Endodermal cell (in vitro differentiated cells): ENCODE data around the gene TAS2R31. TPM values are rescaled to one million over a fixed set of nuclear protein-coding genes. Genes with fewer than 3 reads are reported as not detected.

Source experiments
- DNase-seq: peaks from one replicate; pipeline ENCODE4 v3.0.0-alpha.2; 2017
- H3K27ac ChIP-seq: 2 replicates; pipeline ENCODE4 v1.5.1; 2013; ENCODE audit warnings: mild to moderate bottlenecking, low read depth, low read length, moderate library complexity
- H3K27me3 ChIP-seq: 2 replicates; pipeline ENCODE4 v1.6.1; 2013; ENCODE audit warnings: mild to moderate bottlenecking, low read length, moderate library complexity; ENCODE audit not compliant: insufficient read depth, control insufficient read depth, poor library complexity, severe bottlenecking
- H3K36me3 ChIP-seq: 2 replicates; pipeline ENCODE4 v1.7.0; 2013; ENCODE audit warnings: mild to moderate bottlenecking, low read length, moderate library complexity; ENCODE audit not compliant: control insufficient read depth, insufficient read depth
- H3K4me1 ChIP-seq: one replicate; pipeline ENCODE4 v1.7.0; 2013; ENCODE audit warnings: low read length; ENCODE audit not compliant: control insufficient read depth, insufficient read depth
- H3K4me3 ChIP-seq: 2 replicates; pipeline ENCODE4 v1.5.1; 2013; ENCODE audit warnings: mild to moderate bottlenecking, low read length, moderate library complexity
- H3K9ac ChIP-seq: 2 replicates; pipeline ENCODE4 v1.6.1; 2013; ENCODE audit warnings: mild to moderate bottlenecking, low read length, moderate library complexity; ENCODE audit not compliant: poor library complexity, severe bottlenecking; ENCODE audit errors: extremely low read depth
- H3K9me3 ChIP-seq: 2 replicates; pipeline ENCODE4 v1.6.1; 2013; ENCODE audit warnings: mild to moderate bottlenecking, low read length, moderate library complexity; ENCODE audit not compliant: control insufficient read depth
- H3K27ac Mint-ChIP-seq: 2 replicates; pipeline ENCODE4 v1.8.0; 2020; ENCODE audit warnings: mixed read lengths
- H3K27me3 Mint-ChIP-seq: 2 replicates; pipeline ENCODE4 v1.8.0; 2021; ENCODE audit warnings: mild to moderate bottlenecking, mixed read lengths; ENCODE audit not compliant: insufficient read depth
- H3K36me3 Mint-ChIP-seq: 2 replicates; pipeline ENCODE4 v1.8.0; 2020; ENCODE audit warnings: low read depth, mixed read lengths
- H3K4me1 Mint-ChIP-seq: 2 replicates; pipeline ENCODE4 v1.8.0; 2020; ENCODE audit warnings: mixed read lengths
- H3K4me3 Mint-ChIP-seq: 2 replicates; pipeline ENCODE4 v1.8.0; 2020; ENCODE audit warnings: mild to moderate bottlenecking, moderate library complexity, mixed read lengths
- H3K9me3 Mint-ChIP-seq: 2 replicates; pipeline ENCODE4 v1.8.0; 2020; ENCODE audit warnings: mild to moderate bottlenecking, mixed read lengths
- CTCF ChIP-seq: fragments of 200-600 bp; sonication (generic); conservative IDR thresholded peaks from 2 replicates; pipeline ENCODE4 v1.5.0; 2021; ENCODE audit warnings: antibody characterized with exemption, mild to moderate bottlenecking
- WGBS, 2 experiments: methylation state at CpG; one replicate each; pipeline versions ENCODE4 v1.1.5 to v1.1.7; 2013; ENCODE audit warnings: missing lambda C conversion rate in 2 of 2, mixed read lengths in 1 of 2; ENCODE audit not compliant: insufficient coverage in 1 of 2, insufficient read length in 1 of 2; 5-methylcytosine and 5-hydroxymethylcytosine counted together
- total RNA-seq, 2 donors: library from RNA; stranded (reverse); fragmentation: NEBNext Ultra II Directional in 1 of 2; extraction: Animal tissue kit (Norgen Biotek cat#: 25700) in 1 of 2; gene quantifications; 2 replicates in 1 of 2; 3 replicates in 1 of 2; pipeline ENCODE4 v1.2.1, GENCODE V29; 2021

Gene TAS2R31
- total RNA-seq, 2 donors from 2014 or later, result 2.4 to 12.4 TPM

GRCh38 chr12:11022520-11022919, 8.7 kb downstream of the TAS2R31 start, which contains the start of gene TAS2R19:
Gene TAS2R19 (minus strand): TSS chr12:11022620. CDS start chr12:11022571, 49 bp downstream.
- Histone ChIP-seq H3K9me3 (peaks cover 8% of the 10 kb centered on the region), H3K4me1 (no peaks in the 10 kb centered on the region), H3K4me3 (no peak within 1 kb of the TSS), H3K9ac (no peak within 1 kb of the TSS), H3K27me3 (no peaks in the 10 kb centered on the region), H3K27ac (no peak within 1 kb of the TSS), H3K36me3 (peaks cover 13% of the 10 kb centered on the region)
- peaks cover 34% of the 10 kb centered on the region for H3K36me3 Mint-ChIP-seq
- H3K9me3 Mint-ChIP-seq, result peaks cover 16% of the 10 kb centered on the region
- no peak for DNase-seq
- no peak for TF ChIP-seq CTCF
- H3K27me3 Mint-ChIP-seq, result no peaks in the 10 kb centered on the region
- no peaks in the 10 kb centered on the region for H3K4me1 Mint-ChIP-seq
- 96 to 100% methylated on average over 1 of the region's 1 CpG for WGBS, 2 experiments
- H3K4me3 Mint-ChIP-seq, result no peak within 1 kb of the TSS
- H3K27ac Mint-ChIP-seq, result no peak within 1 kb of the TSS

GRCh38 chr12:11016937-11017336, 14.3 kb downstream of the TAS2R31 start:
- H3K4me1 Mint-ChIP-seq, result peaks cover 7% of the 10 kb centered on the region
- no peak overlapping the region for H3K27ac Mint-ChIP-seq
- no peak overlapping the region for H3K9ac ChIP-seq
- no peak overlapping the region for H3K4me3 ChIP-seq
- no peaks in the 10 kb centered on the region for H3K36me3 ChIP-seq
- H3K4me3 Mint-ChIP-seq, result no peak overlapping the region
- no peaks in the 10 kb centered on the region for H3K27me3 ChIP-seq
- DNase-seq, result no peak
- H3K36me3 Mint-ChIP-seq, result peaks cover 19% of the 10 kb centered on the region
- H3K27ac ChIP-seq, result no peak overlapping the region
- no peaks in the 10 kb centered on the region for H3K4me1 ChIP-seq
- no peaks in the 10 kb centered on the region for H3K9me3 ChIP-seq
- H3K9me3 Mint-ChIP-seq, result no peaks in the 10 kb centered on the region
- H3K27me3 Mint-ChIP-seq, result no peaks in the 10 kb centered on the region
- WGBS, 2 experiments, result no CpG with 5 or more reads among the region's 1 CpG
- no peak for TF ChIP-seq CTCF

- Mint-ChIP-seq H3K4me3 (no peak overlapping the region), H3K9me3 (no peaks in the 10 kb centered on the region), H3K27ac (no peak overlapping the region), H3K27me3 (no peaks in the 10 kb centered on the region), H3K4me1 (peaks cover 7% of the 10 kb centered on the region), H3K36me3 (peaks cover 19% of the 10 kb centered on the region)
- Histone ChIP-seq H3K4me3 (no peak overlapping the region), H3K36me3 (no peaks in the 10 kb centered on the region), H3K27ac (no peak overlapping the region), H3K4me1 (no peaks in the 10 kb centered on the region), H3K9ac (no peak overlapping the region), H3K27me3 (no peaks in the 10 kb centered on the region), H3K9me3 (no peaks in the 10 kb centered on the region)
- WGBS, 2 experiments, result 83 to 95% methylated on average over 4 of the region's 4 CpGs
- no peak for DNase-seq
- TF ChIP-seq CTCF, result no peak
Observed at GRCh38 chr12:11015775-11016430, 15.3 kb downstream of the TAS2R31 start.
